ENCODE measurements around the gene PRB4.
"Not testable (repeated sequence)": the region's sequence is repeated elsewhere in the genome, so short reads cannot be mapped to it uniquely, and the experiment has no call there.

Gene PRB4
- 0 reads per million in 2 donors for total RNA-seq

DNA sequence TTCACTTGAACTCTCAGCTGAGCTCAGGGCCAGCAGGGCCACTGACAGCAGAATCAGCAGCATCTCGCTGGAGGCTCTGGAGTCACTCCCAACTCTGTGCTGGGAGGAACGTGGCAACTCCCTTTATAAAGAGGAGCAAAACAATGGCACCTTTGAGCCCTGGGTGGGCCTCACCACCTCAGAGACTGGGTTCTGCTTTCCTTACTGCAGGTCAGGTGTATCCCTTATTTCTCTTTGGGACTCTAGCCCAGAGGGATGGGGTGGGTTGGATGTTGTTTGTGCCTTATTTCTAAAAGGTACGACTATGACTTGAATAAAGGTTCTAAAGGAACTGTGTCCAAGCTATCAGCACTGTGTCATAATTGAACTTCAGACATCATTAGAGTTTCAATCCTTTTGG is at the start of gene PRB4:
Gene PRB4, minus strand, starts transcription at position 101 of the 400 bp plus-strand sequence. Its CDS starts 38 bp downstream, at position 63.
- DNase-seq, result no peak

GRCh38 chr12:11351736-11352135 is 41.5 kb upstream of the PRB4 start:
- not testable (repeated sequence) for DNase-seq

GRCh38 chr12:11348439-11348838 is 38.2 kb upstream of the PRB4 start:
- no peak for DNase-seq

GRCh38 chr12:11347810-11348209 is 37.6 kb upstream of the PRB4 start:
- DNase-seq, result no peak

- DNase-seq, result no peak
Measured at GRCh38 chr12:11344500-11344899, 34.3 kb upstream of the PRB4 start.

GRCh38 chr12:11324426-11324825 is 14.2 kb upstream of the PRB4 start:
- DNase-seq, result no peak

GRCh38 chr12:11321980-11322379 is 11.7 kb upstream of the PRB4 start:
- no peak for DNase-seq

DNA sequence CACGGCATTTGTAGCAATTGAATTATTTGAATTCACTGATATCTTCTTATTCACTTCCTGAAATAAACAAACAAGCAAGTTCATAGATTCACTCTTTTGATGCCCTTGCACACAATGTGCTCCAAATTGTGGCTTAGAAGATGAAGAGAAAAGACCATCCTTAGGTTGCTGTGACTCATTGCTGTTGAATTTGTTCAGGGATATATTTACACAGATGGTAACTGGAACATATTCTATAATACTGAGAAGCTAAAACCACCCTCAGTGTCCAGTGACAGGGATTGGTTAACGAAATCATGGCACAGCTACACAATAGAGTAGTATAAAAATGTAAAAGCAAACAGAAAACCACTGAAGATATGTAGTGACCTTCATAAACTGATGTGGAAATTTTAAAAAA is 3.1 kb downstream of the PRB4 start:
- DNase-seq, result no peak

GRCh38 chr12:11273449-11273848 is 36.8 kb downstream of the PRB4 start:
- DNase-seq, result no peak

DNA sequence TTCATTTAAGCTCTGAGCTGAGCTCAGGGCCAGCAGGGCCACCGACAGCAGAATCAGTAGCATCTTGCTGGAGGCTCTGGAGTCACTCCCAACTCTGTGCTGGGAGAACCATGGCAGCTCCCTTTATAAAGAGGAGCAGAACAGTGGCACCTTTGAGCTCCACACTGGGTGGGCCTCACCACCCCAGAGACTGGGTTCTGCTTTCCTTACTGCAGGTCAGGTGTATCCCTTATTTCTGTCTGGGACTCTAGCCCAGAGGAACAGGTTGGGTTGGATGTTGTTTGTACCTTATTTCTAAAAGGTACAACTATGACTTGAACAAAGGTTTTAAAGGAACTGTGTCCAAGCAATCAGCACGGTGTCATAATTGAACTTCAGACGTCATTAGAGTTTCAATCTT is 40.6 kb downstream of the PRB4 start, which contains the start of gene PRB3:
Gene PRB3, minus strand, starts transcription at position 101 of the 400 bp plus-strand sequence. Its CDS starts 38 bp downstream, at position 63.
- no peak for DNase-seq

- no peak for DNase-seq
Measured at GRCh38 chr12:11264501-11264900, 45.7 kb downstream of the PRB4 start.

Measured in T-helper 9 cell (primary cell).